Measurements from ENCODE around the gene NUAK2.

The NUAK2 gene

GRCh38 chr1:205346956-205347574, 25.5 kb upstream of the NUAK2 start:
- no peak for TF ChIP-seq CTCF (IDR thresholded peaks at IDR 0.05; ENCODE audit: low read depth, low read length)

GRCh38 chr1:205345761-205346160, 24.2 kb upstream of the NUAK2 start:
- TF ChIP-seq CTCF (IDR thresholded peaks at IDR 0.05; ENCODE audit: low read depth, low read length): no peak
- no peak overlapping the region for H3K4me3 ChIP-seq (ENCODE audit: low read depth, low read length)

More at GRCh38 chr1:205346956-205347574, 25.5 kb upstream of the NUAK2 start:
- no peak overlapping the region for H3K4me3 ChIP-seq (ENCODE audit: low read depth, low read length)

- TF ChIP-seq CTCF (IDR thresholded peaks at IDR 0.05; ENCODE audit: low read depth, low read length): no peak
- no peak overlapping the region for H3K4me3 ChIP-seq (ENCODE audit: low read depth, low read length)
These were observed 22.8 kb upstream of the NUAK2 start for GRCh38 chr1:205344066-205344928.

GRCh38 chr1:205343431-205344065, 22.0 kb upstream of the NUAK2 start:
- H3K4me3 ChIP-seq (ENCODE audit: low read depth, low read length): no peak overlapping the region
- TF ChIP-seq CTCF (IDR thresholded peaks at IDR 0.05; ENCODE audit: low read depth, low read length): no peak

- TF ChIP-seq CTCF (IDR thresholded peaks at IDR 0.05; ENCODE audit: low read depth, low read length): no peak
- no peak overlapping the region for H3K4me3 ChIP-seq (ENCODE audit: low read depth, low read length)
These were observed 21.4 kb upstream of the NUAK2 start for GRCh38 chr1:205342986-205343385.

- no peak for TF ChIP-seq CTCF (IDR thresholded peaks at IDR 0.05; ENCODE audit: low read depth, low read length)
- H3K4me3 ChIP-seq (ENCODE audit: low read depth, low read length): no peak overlapping the region
These were observed 19.1 kb upstream of the NUAK2 start for GRCh38 chr1:205340676-205341075.

GRCh38 chr1:205339717-205340116, 18.2 kb upstream of the NUAK2 start:
- no peak overlapping the region for H3K4me3 ChIP-seq (ENCODE audit: low read depth, low read length)

More at GRCh38 chr1:205339717-205340116, 18.2 kb upstream of the NUAK2 start:
- no peak for TF ChIP-seq CTCF (IDR thresholded peaks at IDR 0.05; ENCODE audit: low read depth, low read length)
